ENCODE measurements around the gene PUM1.
A peak's percentile ranks its signal among the peaks of the same experiment; 100 is the strongest.

The PUM1 gene

GRCh38 chr1:30957560-30958222 is 107.8 kb downstream of the PUM1 start:
- no peak overlapping the region for H2BK120ac ChIP-seq (ENCODE audit: insufficient read depth, low read length, poor library complexity)
- no CpG with 5 or more reads among the region's 4 CpGs for WGBS (ENCODE audit: extremely low coverage, insufficient coverage, insufficient read length)

GRCh38 chr1:30955448-30956015 is 110.0 kb downstream of the PUM1 start:
- H3K14ac ChIP-seq (ENCODE audit: low read length): no peak overlapping the region
- H4K91ac ChIP-seq (ENCODE audit: low read depth, low read length): no peak overlapping the region
- no peak overlapping the region for H3K23ac ChIP-seq (ENCODE audit: low read length)
- peaks cover 12 to 34% of the 10 kb centered on the region in 2 experiments for H3K36me3 ChIP-seq (ENCODE audit: control insufficient read depth in 1 of 2, insufficient read depth in 2 of 2, low read length in 2 of 2)
- WGBS (ENCODE audit: extremely low coverage, insufficient coverage, insufficient read length): no CpG with 5 or more reads among the region's 1 CpG
- no peaks in the 10 kb centered on the region for H3K79me1 ChIP-seq (ENCODE audit: low read length)
- no peaks in the 10 kb centered on the region for H3K27me3 ChIP-seq (ENCODE audit: insufficient read depth, low read length)
- peak in 1 of 2 donors; percentile 46 for DNase-seq
- no peak overlapping the region for H3K4me3 ChIP-seq (ENCODE audit: low read depth, low read length)
- H2AFZ ChIP-seq (ENCODE audit: insufficient read depth, low read length, poor library complexity): no peak overlapping the region
- H2AK5ac ChIP-seq (ENCODE audit: low read length): no peak overlapping the region
- peaks cover 2% of the 10 kb centered on the region for H3K79me2 ChIP-seq (ENCODE audit: control insufficient read depth, insufficient read depth, low read length, poor library complexity)
- no peak overlapping the region for H3K4ac ChIP-seq (ENCODE audit: low read depth, low read length)
- no peak overlapping the region for H3K18ac ChIP-seq (ENCODE audit: low read length)
- no peak overlapping the region for H3K27ac ChIP-seq (ENCODE audit: low read depth, low read length)
- H2BK5ac ChIP-seq (ENCODE audit: low read depth, low read length, poor library complexity): no peak overlapping the region
- H2BK120ac ChIP-seq (ENCODE audit: insufficient read depth, low read length, poor library complexity): no peak overlapping the region
- H2BK12ac ChIP-seq (ENCODE audit: low read length): no peak overlapping the region
- H3K4me1 ChIP-seq (ENCODE audit: control insufficient read depth in 1 of 2, insufficient read depth in 2 of 2, low read length in 2 of 2): no peaks in the 10 kb centered on the region
- H3K9me3 ChIP-seq (ENCODE audit: insufficient read depth, low read depth, low read length): no peaks in the 10 kb centered on the region
- H4K8ac ChIP-seq (ENCODE audit: low read depth, low read length): no peak overlapping the region
- H4K12ac ChIP-seq (ENCODE audit: low read depth, low read length): no peak overlapping the region
- no peak overlapping the region for H3K4me2 ChIP-seq (ENCODE audit: low read length)
- no peak overlapping the region for H3K9ac ChIP-seq (ENCODE audit: low read length)

More at GRCh38 chr1:30957560-30958222, 107.8 kb downstream of the PUM1 start:
- Histone ChIP-seq H3K23ac (ENCODE audit: low read length) (no peak overlapping the region), H2BK12ac (ENCODE audit: low read length) (no peak overlapping the region), H3K4me3 (ENCODE audit: low read depth, low read length) (no peak overlapping the region), H3K9me3 (ENCODE audit: insufficient read depth, low read depth, low read length) (no peaks in the 10 kb centered on the region), H3K18ac (ENCODE audit: low read length) (no peak overlapping the region), H2AFZ (ENCODE audit: insufficient read depth, low read length, poor library complexity) (no peak overlapping the region), H3K4ac (ENCODE audit: low read depth, low read length) (no peak overlapping the region), H3K79me1 (ENCODE audit: low read length) (no peaks in the 10 kb centered on the region), H3K14ac (ENCODE audit: low read length) (no peak overlapping the region), H3K27me3 (ENCODE audit: insufficient read depth, low read length) (no peaks in the 10 kb centered on the region), H3K4me2 (ENCODE audit: low read length) (no peak overlapping the region), H3K27ac (ENCODE audit: low read depth, low read length) (no peak overlapping the region), H2BK5ac (ENCODE audit: low read depth, low read length, poor library complexity) (no peak overlapping the region), H3K36me3 (ENCODE audit: control insufficient read depth in 1 of 2, insufficient read depth in 2 of 2, low read length in 2 of 2) (peaks cover 12 to 37% of the 10 kb centered on the region in 2 experiments), H3K4me1 (ENCODE audit: control insufficient read depth in 1 of 2, insufficient read depth in 2 of 2, low read length in 2 of 2) (no peaks in the 10 kb centered on the region), H4K8ac (ENCODE audit: low read depth, low read length) (no peak overlapping the region), H2AK5ac (ENCODE audit: low read length) (no peak overlapping the region), H4K91ac (ENCODE audit: low read depth, low read length) (no peak overlapping the region), H4K12ac (ENCODE audit: low read depth, low read length) (no peak overlapping the region), H3K9ac (ENCODE audit: low read length) (no peak overlapping the region), H3K79me2 (ENCODE audit: control insufficient read depth, insufficient read depth, low read length, poor library complexity) (peaks cover 2% of the 10 kb centered on the region)
- no peak for DNase-seq

- peaks cover 2% of the 10 kb centered on the region for H3K79me2 ChIP-seq (ENCODE audit: control insufficient read depth, insufficient read depth, low read length, poor library complexity)
- H3K4me1 ChIP-seq (ENCODE audit: control insufficient read depth in 1 of 2, insufficient read depth in 2 of 2, low read length in 2 of 2): no peaks in the 10 kb centered on the region
- no CpG with 5 or more reads among the region's 11 CpGs for WGBS (ENCODE audit: extremely low coverage, insufficient coverage, insufficient read length)
- no peak overlapping the region for H3K23ac ChIP-seq (ENCODE audit: low read length)
- H3K4me2 ChIP-seq (ENCODE audit: low read length): no peak overlapping the region
- no peak overlapping the region for H2BK12ac ChIP-seq (ENCODE audit: low read length)
- peaks cover 19 to 42% of the 10 kb centered on the region in 2 experiments for H3K36me3 ChIP-seq (ENCODE audit: control insufficient read depth in 1 of 2, insufficient read depth in 2 of 2, low read length in 2 of 2)
- H3K4me3 ChIP-seq (ENCODE audit: low read depth, low read length): no peak overlapping the region
- H4K91ac ChIP-seq (ENCODE audit: low read depth, low read length): no peak overlapping the region
- DNase-seq: no peak
- no peak overlapping the region for H3K27ac ChIP-seq (ENCODE audit: low read depth, low read length)
- H2BK5ac ChIP-seq (ENCODE audit: low read depth, low read length, poor library complexity): no peak overlapping the region
- H2BK120ac ChIP-seq (ENCODE audit: insufficient read depth, low read length, poor library complexity): no peak overlapping the region
- peak overlapping the region; percentile 25 for H3K4ac ChIP-seq (ENCODE audit: low read depth, low read length)
- H3K27me3 ChIP-seq (ENCODE audit: insufficient read depth, low read length): no peaks in the 10 kb centered on the region
- no peak overlapping the region for H3K14ac ChIP-seq (ENCODE audit: low read length)
- no peak overlapping the region for H4K12ac ChIP-seq (ENCODE audit: low read depth, low read length)
- no peak overlapping the region for H2AK5ac ChIP-seq (ENCODE audit: low read length)
- no peak overlapping the region for H3K9ac ChIP-seq (ENCODE audit: low read length)
- H3K79me1 ChIP-seq (ENCODE audit: low read length): no peaks in the 10 kb centered on the region
- no peak overlapping the region for H2AFZ ChIP-seq (ENCODE audit: insufficient read depth, low read length, poor library complexity)
- H3K18ac ChIP-seq (ENCODE audit: low read length): no peak overlapping the region
- no peak overlapping the region for H4K8ac ChIP-seq (ENCODE audit: low read depth, low read length)
- H3K9me3 ChIP-seq (ENCODE audit: insufficient read depth, low read depth, low read length): no peaks in the 10 kb centered on the region
Measured at GRCh38 chr1:30953685-30954084, 111.8 kb downstream of the PUM1 start.

GRCh38 chr1:30952098-30952497 is 113.4 kb downstream of the PUM1 start:
- Histone ChIP-seq H4K12ac (ENCODE audit: low read depth, low read length) (no peak overlapping the region), H3K4ac (ENCODE audit: low read depth, low read length) (no peak overlapping the region), H3K18ac (ENCODE audit: low read length) (no peak overlapping the region), H4K91ac (ENCODE audit: low read depth, low read length) (no peak overlapping the region), H2BK12ac (ENCODE audit: low read length) (no peak overlapping the region), H3K27ac (ENCODE audit: low read depth, low read length) (no peak overlapping the region), H2BK120ac (ENCODE audit: insufficient read depth, low read length, poor library complexity) (no peak overlapping the region), H3K79me2 (ENCODE audit: control insufficient read depth, insufficient read depth, low read length, poor library complexity) (peaks cover 2% of the 10 kb centered on the region), H2AFZ (ENCODE audit: insufficient read depth, low read length, poor library complexity) (no peak overlapping the region), H3K4me1 (ENCODE audit: control insufficient read depth in 1 of 2, insufficient read depth in 2 of 2, low read length in 2 of 2) (no peaks in the 10 kb centered on the region), H2BK5ac (ENCODE audit: low read depth, low read length, poor library complexity) (no peak overlapping the region), H3K14ac (ENCODE audit: low read length) (no peak overlapping the region), H4K8ac (ENCODE audit: low read depth, low read length) (no peak overlapping the region), H3K9ac (ENCODE audit: low read length) (no peak overlapping the region), H3K23ac (ENCODE audit: low read length) (no peak overlapping the region), H3K9me3 (ENCODE audit: insufficient read depth, low read depth, low read length) (no peaks in the 10 kb centered on the region), H3K79me1 (ENCODE audit: low read length) (no peaks in the 10 kb centered on the region), H3K36me3 (ENCODE audit: control insufficient read depth in 1 of 2, insufficient read depth in 2 of 2, low read length in 2 of 2) (peaks cover 26 to 46% of the 10 kb centered on the region in 2 experiments), H3K4me2 (ENCODE audit: low read length) (no peak overlapping the region), H2AK5ac (ENCODE audit: low read length) (no peak overlapping the region), H3K4me3 (ENCODE audit: low read depth, low read length) (no peak overlapping the region), H3K27me3 (ENCODE audit: insufficient read depth, low read length) (no peaks in the 10 kb centered on the region)
- WGBS (ENCODE audit: extremely low coverage, insufficient coverage, insufficient read length): no CpG with 5 or more reads among the region's 5 CpGs
- no peak for DNase-seq

Data from trophoblast cell (in vitro differentiated cells and primary cell).